Parathyroid adenoma (tissue), 2 donors: Measurements from ENCODE around the gene CALHM4.

Experiments
- H2AFZ ChIP-seq: fragments of 300-600 bp; sonication (generic); one replicate; pipeline ENCODE4 v1.7.0; 2017; ENCODE audit warnings: antibody characterized with exemption, mild to moderate bottlenecking
- H3K27ac ChIP-seq: fragments of 300-600 bp; sonication (generic); one replicate; pipeline ENCODE4 v1.7.0; 2017
- H3K27me3 ChIP-seq: fragments of 300-600 bp; sonication (generic); one replicate; pipeline ENCODE4 v1.7.0; 2017; ENCODE audit warnings: low read length; ENCODE audit not compliant: control insufficient read depth, insufficient read depth
- H3K36me3 ChIP-seq: fragments of 300-600 bp; sonication (generic); one replicate; pipeline ENCODE4 v1.7.0; 2017; ENCODE audit warnings: low read length; ENCODE audit not compliant: control insufficient read depth, insufficient read depth
- H3K4me1 ChIP-seq: fragments of 300-600 bp; sonication (generic); one replicate; pipeline ENCODE4 v1.7.0; 2017; ENCODE audit warnings: control low read depth
- H3K4me2 ChIP-seq: fragments of 300-600 bp; sonication (generic); one replicate; pipeline ENCODE4 v1.7.0; 2017; ENCODE audit warnings: low read length
- H3K4me3 ChIP-seq: fragments of 300-600 bp; sonication (generic); one replicate; pipeline ENCODE4 v1.7.0; 2017; ENCODE audit warnings: low read depth, low read length
- H3K79me2 ChIP-seq: fragments of 300-600 bp; sonication (generic); one replicate; pipeline ENCODE4 v1.7.0; 2017; ENCODE audit warnings: control low read depth
- H3K9ac ChIP-seq: fragments of 300-600 bp; sonication (generic); one replicate; pipeline ENCODE4 v1.7.0; 2017; ENCODE audit warnings: mild to moderate bottlenecking
- H3K9me3 ChIP-seq: fragments of 300-600 bp; sonication (generic); one replicate; pipeline ENCODE4 v1.7.0; 2017; ENCODE audit warnings: low read length; ENCODE audit not compliant: control insufficient read depth
- TF ChIP-seq, protein P1 (sequence below): fragments of 300-600 bp; sonication (generic); IDR thresholded peaks from one replicate; pipeline ENCODE4 v1.7.0; 2017; ENCODE audit warnings: antibody characterized with exemption, mild to moderate bottlenecking
- donor health status: primary hyperparathyroidism.

CALHM4 gene

GRCh38 chr6:116512734-116513133 lies 40.8 kb upstream of the CALHM4 start:
- Histone ChIP-seq H3K4me1 (peaks cover 9% of the 10 kb centered on the region), H3K9ac (peak overlapping the region; percentile 12), H3K9me3 (no peaks in the 10 kb centered on the region), H3K36me3 (no peaks in the 10 kb centered on the region), H3K27ac (peak overlapping the region; percentile 90), H3K79me2 (no peaks in the 10 kb centered on the region), H3K4me2 (peak overlapping the region; percentile 10), H3K4me3 (peak overlapping the region; percentile 7), H2AFZ (peak overlapping the region; percentile 83), H3K27me3 (no peaks in the 10 kb centered on the region)
- TF ChIP-seq, protein P1, sequence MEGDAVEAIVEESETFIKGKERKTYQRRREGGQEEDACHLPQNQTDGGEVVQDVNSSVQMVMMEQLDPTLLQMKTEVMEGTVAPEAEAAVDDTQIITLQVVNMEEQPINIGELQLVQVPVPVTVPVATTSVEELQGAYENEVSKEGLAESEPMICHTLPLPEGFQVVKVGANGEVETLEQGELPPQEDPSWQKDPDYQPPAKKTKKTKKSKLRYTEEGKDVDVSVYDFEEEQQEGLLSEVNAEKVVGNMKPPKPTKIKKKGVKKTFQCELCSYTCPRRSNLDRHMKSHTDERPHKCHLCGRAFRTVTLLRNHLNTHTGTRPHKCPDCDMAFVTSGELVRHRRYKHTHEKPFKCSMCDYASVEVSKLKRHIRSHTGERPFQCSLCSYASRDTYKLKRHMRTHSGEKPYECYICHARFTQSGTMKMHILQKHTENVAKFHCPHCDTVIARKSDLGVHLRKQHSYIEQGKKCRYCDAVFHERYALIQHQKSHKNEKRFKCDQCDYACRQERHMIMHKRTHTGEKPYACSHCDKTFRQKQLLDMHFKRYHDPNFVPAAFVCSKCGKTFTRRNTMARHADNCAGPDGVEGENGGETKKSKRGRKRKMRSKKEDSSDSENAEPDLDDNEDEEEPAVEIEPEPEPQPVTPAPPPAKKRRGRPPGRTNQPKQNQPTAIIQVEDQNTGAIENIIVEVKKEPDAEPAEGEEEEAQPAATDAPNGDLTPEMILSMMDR = no peak

GRCh38 chr6:116513224-116513875 lies 40.2 kb upstream of the CALHM4 start:
- Histone ChIP-seq H3K79me2 (no peaks in the 10 kb centered on the region), H3K27ac (peak overlapping the region; percentile 90), H3K9ac (no peak overlapping the region), H3K4me3 (no peak overlapping the region), H3K4me2 (no peak overlapping the region), H3K27me3 (no peaks in the 10 kb centered on the region), H3K36me3 (no peaks in the 10 kb centered on the region), H3K4me1 (peaks cover 9% of the 10 kb centered on the region), H2AFZ (peak overlapping the region; percentile 83), H3K9me3 (no peaks in the 10 kb centered on the region)
- TF ChIP-seq, protein P1 = no peak

DNA sequence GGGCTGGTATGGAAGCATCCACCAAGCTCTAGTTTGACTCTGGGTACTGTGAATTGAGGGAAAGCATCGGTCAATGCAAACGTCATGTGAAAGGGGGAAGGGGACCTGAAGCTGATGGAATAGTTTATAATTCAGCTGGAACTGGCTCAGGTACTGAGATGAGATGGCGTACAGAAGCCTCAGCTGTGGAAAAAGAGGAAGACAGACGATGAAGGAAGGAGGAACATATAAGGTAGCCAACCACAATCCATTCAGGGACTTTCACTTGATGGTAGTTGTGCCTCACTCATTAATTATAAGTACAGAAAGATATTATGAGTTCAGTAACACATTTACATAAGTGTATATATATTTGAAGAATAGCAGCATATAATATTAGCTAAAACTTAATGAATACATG lies 39.4 kb upstream of the CALHM4 start:
- Histone ChIP-seq H3K4me1 (peaks cover 9% of the 10 kb centered on the region), H3K36me3 (no peaks in the 10 kb centered on the region), H3K9me3 (no peaks in the 10 kb centered on the region), H3K27me3 (no peaks in the 10 kb centered on the region), H2AFZ (no peak overlapping the region), H3K79me2 (no peaks in the 10 kb centered on the region), H3K9ac (no peak overlapping the region), H3K4me3 (no peak overlapping the region), H3K27ac (no peak overlapping the region), H3K4me2 (no peak overlapping the region)
- TF ChIP-seq, protein P1 = no peak

GRCh38 chr6:116515141-116515540 lies 38.4 kb upstream of the CALHM4 start:
- H3K9ac ChIP-seq = no peak overlapping the region
- H2AFZ ChIP-seq = no peak overlapping the region
- H3K27me3 ChIP-seq = no peaks in the 10 kb centered on the region
- H3K36me3 ChIP-seq = no peaks in the 10 kb centered on the region
- TF ChIP-seq, protein P1 = no peak
- no peak overlapping the region for H3K4me2 ChIP-seq
- no peak overlapping the region for H3K4me3 ChIP-seq
- H3K4me1 ChIP-seq = peaks cover 9% of the 10 kb centered on the region
- H3K79me2 ChIP-seq = no peaks in the 10 kb centered on the region
- no peaks in the 10 kb centered on the region for H3K9me3 ChIP-seq
- H3K27ac ChIP-seq = no peak overlapping the region
